Endodermal cell (in vitro differentiated cells): ENCODE data around the gene KYNU. TPM values are rescaled to one million over a fixed set of nuclear protein-coding genes. Genes with fewer than 3 reads are reported as not detected.
"Not testable (repeated sequence)": the region's sequence is repeated elsewhere in the genome, so short reads cannot be mapped to it uniquely, and the experiment has no call there.

ENCODE experiments used
- DNase-seq: peaks from one replicate; pipeline ENCODE4 v3.0.0-alpha.2; 2017
- H3K27ac ChIP-seq: 2 replicates; pipeline ENCODE4 v1.5.1; 2013; ENCODE audit warnings: mild to moderate bottlenecking, low read depth, low read length, moderate library complexity
- H3K27me3 ChIP-seq: 2 replicates; pipeline ENCODE4 v1.6.1; 2013; ENCODE audit warnings: mild to moderate bottlenecking, low read length, moderate library complexity; ENCODE audit not compliant: insufficient read depth, control insufficient read depth, poor library complexity, severe bottlenecking
- H3K36me3 ChIP-seq: 2 replicates; pipeline ENCODE4 v1.7.0; 2013; ENCODE audit warnings: mild to moderate bottlenecking, low read length, moderate library complexity; ENCODE audit not compliant: control insufficient read depth, insufficient read depth
- H3K4me1 ChIP-seq: one replicate; pipeline ENCODE4 v1.7.0; 2013; ENCODE audit warnings: low read length; ENCODE audit not compliant: control insufficient read depth, insufficient read depth
- H3K4me3 ChIP-seq: 2 replicates; pipeline ENCODE4 v1.5.1; 2013; ENCODE audit warnings: mild to moderate bottlenecking, low read length, moderate library complexity
- H3K9ac ChIP-seq: 2 replicates; pipeline ENCODE4 v1.6.1; 2013; ENCODE audit warnings: mild to moderate bottlenecking, low read length, moderate library complexity; ENCODE audit not compliant: poor library complexity, severe bottlenecking; ENCODE audit errors: extremely low read depth
- H3K9me3 ChIP-seq: 2 replicates; pipeline ENCODE4 v1.6.1; 2013; ENCODE audit warnings: mild to moderate bottlenecking, low read length, moderate library complexity; ENCODE audit not compliant: control insufficient read depth
- H3K27ac Mint-ChIP-seq: 2 replicates; pipeline ENCODE4 v1.8.0; 2020; ENCODE audit warnings: mixed read lengths
- H3K27me3 Mint-ChIP-seq: 2 replicates; pipeline ENCODE4 v1.8.0; 2021; ENCODE audit warnings: mild to moderate bottlenecking, mixed read lengths; ENCODE audit not compliant: insufficient read depth
- H3K36me3 Mint-ChIP-seq: 2 replicates; pipeline ENCODE4 v1.8.0; 2020; ENCODE audit warnings: low read depth, mixed read lengths
- H3K4me1 Mint-ChIP-seq: 2 replicates; pipeline ENCODE4 v1.8.0; 2020; ENCODE audit warnings: mixed read lengths
- H3K4me3 Mint-ChIP-seq: 2 replicates; pipeline ENCODE4 v1.8.0; 2020; ENCODE audit warnings: mild to moderate bottlenecking, moderate library complexity, mixed read lengths
- H3K9me3 Mint-ChIP-seq: 2 replicates; pipeline ENCODE4 v1.8.0; 2020; ENCODE audit warnings: mild to moderate bottlenecking, mixed read lengths
- CTCF ChIP-seq: fragments of 200-600 bp; sonication (generic); conservative IDR thresholded peaks from 2 replicates; pipeline ENCODE4 v1.5.0; 2021; ENCODE audit warnings: antibody characterized with exemption, mild to moderate bottlenecking
- WGBS, 2 experiments: methylation state at CpG; one replicate each; pipeline versions ENCODE4 v1.1.5 to v1.1.7; 2013; ENCODE audit warnings: missing lambda C conversion rate in 2 of 2, mixed read lengths in 1 of 2; ENCODE audit not compliant: insufficient coverage in 1 of 2, insufficient read length in 1 of 2; 5-methylcytosine and 5-hydroxymethylcytosine counted together
- total RNA-seq, 2 donors: library from RNA; stranded (reverse); fragmentation: NEBNext Ultra II Directional in 1 of 2; extraction: Animal tissue kit (Norgen Biotek cat#: 25700) in 1 of 2; gene quantifications; 2 replicates in 1 of 2; 3 replicates in 1 of 2; pipeline ENCODE4 v1.2.1, GENCODE V29; 2021

Gene KYNU
- total RNA-seq, 2 donors from 2014 or later: 1.2 to 4.2 TPM

- Histone ChIP-seq H3K27ac (no peak overlapping the region), H3K4me1 (no peaks in the 10 kb centered on the region), H3K9me3 (peaks cover 15% of the 10 kb centered on the region), H3K36me3 (no peaks in the 10 kb centered on the region), H3K9ac (no peak overlapping the region), H3K4me3 (no peak overlapping the region), H3K27me3 (no peaks in the 10 kb centered on the region)
- no peaks in the 10 kb centered on the region for H3K36me3 Mint-ChIP-seq
- no peak for TF ChIP-seq CTCF
- 94% methylated on average over 1 of the region's 4 CpGs; no CpG with 5 or more reads in 1 of the 2 experiments for WGBS, 2 experiments
- no peaks in the 10 kb centered on the region for H3K4me1 Mint-ChIP-seq
- no peaks in the 10 kb centered on the region for H3K27me3 Mint-ChIP-seq
- H3K4me3 Mint-ChIP-seq: no peak overlapping the region
- H3K27ac Mint-ChIP-seq: no peak overlapping the region
- H3K9me3 Mint-ChIP-seq: peaks cover 21% of the 10 kb centered on the region
- no peak for DNase-seq
These were observed 193.9 kb downstream of the KYNU start for GRCh38 chr2:143071185-143071876.

DNA sequence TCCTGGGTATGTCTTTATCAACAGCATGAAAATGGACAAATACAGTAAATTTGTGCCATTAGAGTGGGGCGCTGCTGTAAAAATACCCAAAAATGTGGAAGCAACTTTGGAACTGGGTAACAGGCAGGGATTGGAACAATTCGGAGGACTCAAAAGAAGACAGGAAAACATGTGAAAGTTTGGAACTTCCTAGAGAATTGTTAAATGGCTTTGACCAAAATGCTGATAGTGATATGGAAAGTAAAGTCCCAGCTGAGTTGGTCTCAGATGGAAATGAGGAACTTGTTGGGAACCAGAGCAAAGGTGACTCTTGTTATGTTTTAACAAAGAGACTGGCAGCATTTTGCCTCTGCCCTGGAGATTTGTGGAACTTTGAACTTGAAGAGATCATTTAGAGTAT, 197.4 kb downstream of the KYNU start:
- H3K36me3 Mint-ChIP-seq, H3K4me1 Mint-ChIP-seq, DNase-seq, H3K27ac ChIP-seq, H3K4me1 ChIP-seq, H3K36me3 ChIP-seq, H3K27me3 Mint-ChIP-seq, H3K4me3 Mint-ChIP-seq, H3K9ac ChIP-seq, H3K27ac Mint-ChIP-seq, H3K27me3 ChIP-seq, H3K4me3 ChIP-seq: not testable (repeated sequence)
- 84 to 91% methylated on average over 2 of the region's 2 CpGs for WGBS, 2 experiments
- peaks cover 28% of the 10 kb centered on the region for H3K9me3 Mint-ChIP-seq
- H3K9me3 ChIP-seq: peaks cover 25% of the 10 kb centered on the region

- no peaks in the 10 kb centered on the region for H3K36me3 Mint-ChIP-seq
- Histone ChIP-seq H3K27ac (no peak overlapping the region), H3K9ac (no peak overlapping the region), H3K9me3 (peaks cover 25% of the 10 kb centered on the region), H3K27me3 (no peaks in the 10 kb centered on the region), H3K4me3 (no peak overlapping the region), H3K36me3 (no peaks in the 10 kb centered on the region), H3K4me1 (no peaks in the 10 kb centered on the region)
- peaks cover 6% of the 10 kb centered on the region for H3K4me1 Mint-ChIP-seq
- TF ChIP-seq CTCF: no peak
- 93 to 100% methylated on average over 1 of the region's 1 CpG for WGBS, 2 experiments
- H3K9me3 Mint-ChIP-seq: peaks cover 28% of the 10 kb centered on the region
- H3K4me3 Mint-ChIP-seq: no peak overlapping the region
- H3K27me3 Mint-ChIP-seq: no peaks in the 10 kb centered on the region
- no peak overlapping the region for H3K27ac Mint-ChIP-seq
- DNase-seq: no peak
These were observed 198.2 kb downstream of the KYNU start for GRCh38 chr2:143075711-143076110.

- H3K4me3 Mint-ChIP-seq: no peak overlapping the region
- H3K9me3 Mint-ChIP-seq: peaks cover 28% of the 10 kb centered on the region
- Histone ChIP-seq H3K9me3 (peaks cover 31% of the 10 kb centered on the region), H3K27ac (no peak overlapping the region), H3K4me1 (no peaks in the 10 kb centered on the region), H3K4me3 (no peak overlapping the region), H3K36me3 (no peaks in the 10 kb centered on the region), H3K27me3 (no peaks in the 10 kb centered on the region), H3K9ac (no peak overlapping the region)
- H3K36me3 Mint-ChIP-seq: no peaks in the 10 kb centered on the region
- TF ChIP-seq CTCF: no peak
- H3K27ac Mint-ChIP-seq: no peak overlapping the region
- H3K4me1 Mint-ChIP-seq: peaks cover 12% of the 10 kb centered on the region
- H3K27me3 Mint-ChIP-seq: no peaks in the 10 kb centered on the region
- no peak for DNase-seq
These were observed 200.6 kb downstream of the KYNU start for GRCh38 chr2:143078104-143078503.
